ENCODE data around the gene HLA-E.

- TF ChIP-seq POLR2AphosphoS5 (IDR thresholded peaks at IDR 0.05; ENCODE audit: low read depth) (no peak), CTCF (conservative IDR thresholded peaks at IDR 0.05; ENCODE audit: low read depth in 2 of 2) (no peak), CREB1 (CRISPR knock-in tag; IDR thresholded peaks at IDR 0.05; ENCODE audit: low read depth) (no peak), STAT1 (IDR thresholded peaks at IDR 0.05; ENCODE audit: unreplicated experiment) (no peak), EZH2 (IDR thresholded peaks at IDR 0.05; ENCODE audit: low read depth, unreplicated experiment) (no peak), EZH2phosphoT487 (IDR thresholded peaks at IDR 0.05; ENCODE audit: unreplicated experiment) (no peak), REST (IDR thresholded peaks at IDR 0.05; ENCODE audit: unreplicated experiment) (no peak), ZNF331 (CRISPR knock-in tag; IDR thresholded peaks at IDR 0.05; ENCODE audit: low read depth) (no peak), NANOG (IDR thresholded peaks at IDR 0.05; ENCODE audit: borderline replicate concordance) (no peak)
These were observed 48.1 kb upstream of the HLA-E start for GRCh38 chr6:30441171-30441570.
